GM04503 (cell line): ENCODE measurements around the gene GRIK2.
"Not testable (repeated sequence)": the region's sequence is repeated elsewhere in the genome, so short reads cannot be mapped to it uniquely, and the experiment has no call there.

Experiments
- DNase-seq: peaks from one replicate; pipeline ENCODE4 v3.0.0-alpha.2; 2012; ENCODE audit warnings: low read depth

Gene GRIK2

GRCh38 chr6:101633081-101633480, 239.6 kb downstream of the GRIK2 start:
- no peak for DNase-seq

- not testable (repeated sequence) for DNase-seq
These were observed 245.4 kb downstream of the GRIK2 start for GRCh38 chr6:101638865-101639264.

- DNase-seq: no peak
These were observed 246.6 kb downstream of the GRIK2 start for GRCh38 chr6:101640131-101640530.

GRCh38 chr6:101645770-101646169, 252.3 kb downstream of the GRIK2 start:
- DNase-seq: no peak

- DNase-seq: no peak
These were observed 257.0 kb downstream of the GRIK2 start for GRCh38 chr6:101650402-101651100.

GRCh38 chr6:101652079-101652478, 258.6 kb downstream of the GRIK2 start:
- no peak for DNase-seq

GRCh38 chr6:101655109-101655508, 261.6 kb downstream of the GRIK2 start:
- DNase-seq: no peak

GRCh38 chr6:101662111-101662897, 268.8 kb downstream of the GRIK2 start:
- DNase-seq: no peak

GRCh38 chr6:101663100-101663499, 269.6 kb downstream of the GRIK2 start:
- no peak for DNase-seq

- peak; percentile 18 for DNase-seq
These were observed 272.7 kb downstream of the GRIK2 start for GRCh38 chr6:101666256-101666655.

GRCh38 chr6:101668496-101669030, 275.1 kb downstream of the GRIK2 start:
- DNase-seq: no peak

- DNase-seq: no peak
These were observed 282.7 kb downstream of the GRIK2 start for GRCh38 chr6:101676187-101676586.

- no peak for DNase-seq
These were observed 289.4 kb downstream of the GRIK2 start for GRCh38 chr6:101682937-101683336.

GRCh38 chr6:101683884-101684283, 290.4 kb downstream of the GRIK2 start:
- DNase-seq: no peak

GRCh38 chr6:101686653-101687052, 293.1 kb downstream of the GRIK2 start:
- DNase-seq: no peak

GRCh38 chr6:101689156-101689555, 295.6 kb downstream of the GRIK2 start:
- DNase-seq: no peak

- DNase-seq: no peak
These were observed 296.2 kb downstream of the GRIK2 start for GRCh38 chr6:101689695-101690094.

- no peak for DNase-seq
These were observed 307.1 kb downstream of the GRIK2 start for GRCh38 chr6:101700655-101701054.

- no peak for DNase-seq
These were observed 309.8 kb downstream of the GRIK2 start for GRCh38 chr6:101703311-101703710.

- DNase-seq: no peak
These were observed 312.4 kb downstream of the GRIK2 start for GRCh38 chr6:101705866-101706265.

GRCh38 chr6:101706576-101706975, 313.1 kb downstream of the GRIK2 start:
- no peak for DNase-seq

GRCh38 chr6:101711518-101711917, 318.0 kb downstream of the GRIK2 start:
- DNase-seq: no peak

GRCh38 chr6:101716387-101716786, 322.9 kb downstream of the GRIK2 start:
- no peak for DNase-seq
